RWPE2 (cell line): ENCODE results near the gene NFILZ.
A peak's percentile ranks its signal among the peaks of the same experiment; 100 is the strongest.

ENCODE experiments used
- ATAC-seq: fragments of 200-7000 bp; cut with Tn5 transposase; 3 replicates; pipeline ENCODE4 v1.9.1; 2021; ENCODE audit warnings: low read depth
- DNase-seq: peaks from one replicate; pipeline ENCODE4 v3.0.0-alpha.2; 2020; ENCODE audit warnings: low spot score
- H3K27ac ChIP-seq: fragments of 450-650 bp; 2 replicates; pipeline ENCODE4 v1.5.1; 2017; ENCODE audit warnings: mild to moderate bottlenecking; ENCODE audit not compliant: poor library complexity, severe bottlenecking
- H3K27me3 ChIP-seq: fragments of 250-450 bp; sonication (Bioruptor Pico); 2 replicates; pipeline ENCODE4 v1.5.1; 2021; ENCODE audit warnings: mild to moderate bottlenecking, moderate library complexity; ENCODE audit not compliant: insufficient read depth, poor library complexity, severe bottlenecking
- H3K36me3 ChIP-seq: fragments of 250-450 bp; sonication (Bioruptor Pico); 2 replicates; pipeline ENCODE4 v1.5.1; 2020; ENCODE audit warnings: low read depth, mild to moderate bottlenecking, moderate library complexity
- H3K4me1 ChIP-seq: fragments of 250-450 bp; sonication (Bioruptor Pico); 2 replicates; pipeline ENCODE4 v1.5.1; 2021; ENCODE audit warnings: mild to moderate bottlenecking, moderate library complexity; ENCODE audit not compliant: insufficient read depth, poor library complexity, severe bottlenecking
- H3K4me3 ChIP-seq: fragments of 250-450 bp; sonication (Bioruptor Pico); 2 replicates; pipeline ENCODE4 v1.5.1; 2021; ENCODE audit warnings: mild to moderate bottlenecking, moderate library complexity; ENCODE audit not compliant: severe bottlenecking
- H3K9me3 ChIP-seq: fragments of 250-450 bp; sonication (Bioruptor Pico); 2 replicates; pipeline ENCODE4 v1.5.1; 2021; ENCODE audit warnings: mild to moderate bottlenecking, moderate library complexity; ENCODE audit not compliant: severe bottlenecking
- CTCF ChIP-seq: fragments of 450-650 bp; IDR thresholded peaks from one replicate; pipeline ENCODE4 v1.5.1; 2017; ENCODE audit warnings: mild to moderate bottlenecking, moderate library complexity; ENCODE audit not compliant: poor library complexity, severe bottlenecking

The NFILZ gene

GRCh38 chr19:8654591-8655339 lies 24.3 kb downstream of the NFILZ start:
- peak; percentile 91 for TF ChIP-seq CTCF
- no peak for DNase-seq

GRCh38 chr19:8655340-8655709 lies 24.9 kb downstream of the NFILZ start:
- ATAC-seq: peak; percentile 17; the same call in 1 of the 3 replicates
- H3K4me3 ChIP-seq: no peak overlapping the region
- H3K4me1 ChIP-seq: no peaks in the 10 kb centered on the region
- no peaks in the 10 kb centered on the region for H3K36me3 ChIP-seq
- TF ChIP-seq CTCF: no peak
- H3K27me3 ChIP-seq: no peaks in the 10 kb centered on the region
- DNase-seq: no peak
- no peaks in the 10 kb centered on the region for H3K9me3 ChIP-seq
- H3K27ac ChIP-seq: no peak overlapping the region

More at GRCh38 chr19:8654591-8655339, 24.3 kb downstream of the NFILZ start:
- no peaks in the 10 kb centered on the region for H3K9me3 ChIP-seq
- H3K27me3 ChIP-seq: no peaks in the 10 kb centered on the region
- H3K4me3 ChIP-seq: no peak overlapping the region
- ATAC-seq: peak; percentile 52; the same call in 2 of the 3 replicates
- H3K36me3 ChIP-seq: no peaks in the 10 kb centered on the region
- H3K4me1 ChIP-seq: no peaks in the 10 kb centered on the region
- H3K27ac ChIP-seq: no peak overlapping the region

DNA sequence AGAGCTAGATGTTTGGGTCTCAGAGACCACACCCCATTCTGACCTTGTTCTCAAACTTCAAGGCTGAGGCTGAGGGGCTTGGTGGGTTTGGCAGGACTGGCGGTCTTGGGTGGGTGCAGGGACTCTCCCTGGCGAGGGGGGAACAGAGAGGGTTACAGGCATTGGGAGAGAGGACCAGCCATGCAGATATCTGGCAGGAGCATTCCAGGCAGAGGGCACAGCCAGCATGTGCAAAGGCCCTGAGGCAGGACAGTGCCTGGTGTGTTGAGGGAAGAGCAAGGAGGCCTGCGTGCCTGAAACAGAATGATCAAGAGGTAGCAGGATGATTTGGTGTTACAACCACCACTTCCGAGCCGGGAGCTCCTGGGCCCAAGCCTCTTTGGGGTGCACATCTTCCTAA lies 27.4 kb downstream of the NFILZ start:
- DNase-seq (no peak), ATAC-seq (no peak)
- no peaks in the 10 kb centered on the region for H3K4me1 ChIP-seq
- no peak overlapping the region for H3K4me3 ChIP-seq
- no peak for TF ChIP-seq CTCF
- no peaks in the 10 kb centered on the region for H3K36me3 ChIP-seq
- H3K27me3 ChIP-seq: no peaks in the 10 kb centered on the region
- H3K9me3 ChIP-seq: no peaks in the 10 kb centered on the region
- H3K27ac ChIP-seq: no peak overlapping the region

DNA sequence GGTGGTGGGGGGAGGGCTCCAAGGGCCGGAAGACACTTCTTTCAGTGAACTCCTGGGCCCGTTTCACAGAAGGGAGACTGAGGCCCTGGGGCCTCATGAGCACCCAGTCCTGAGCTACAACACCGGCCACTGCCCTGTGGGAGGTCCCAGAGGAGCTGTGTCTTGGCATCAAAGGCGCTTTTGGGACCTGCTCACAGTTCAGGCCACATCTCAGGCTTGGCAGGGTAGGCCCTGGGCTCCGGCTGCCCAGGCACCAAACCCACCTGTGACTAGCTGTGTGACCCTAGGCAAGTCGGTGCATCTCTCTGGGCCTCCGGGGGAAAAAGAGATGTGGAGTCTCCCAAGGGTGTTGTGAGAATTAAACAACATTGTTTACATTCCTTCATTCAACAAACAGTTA lies 29.5 kb downstream of the NFILZ start:
- Histone ChIP-seq H3K4me3 (no peak overlapping the region), H3K9me3 (no peaks in the 10 kb centered on the region), H3K27me3 (no peaks in the 10 kb centered on the region), H3K27ac (no peak overlapping the region), H3K4me1 (no peaks in the 10 kb centered on the region), H3K36me3 (no peaks in the 10 kb centered on the region)
- DNase-seq (no peak), ATAC-seq (no peak)
- TF ChIP-seq CTCF: no peak

GRCh38 chr19:8662263-8662662 lies 31.8 kb downstream of the NFILZ start:
- TF ChIP-seq CTCF: no peak
- Histone ChIP-seq H3K9me3 (no peaks in the 10 kb centered on the region), H3K4me3 (no peak overlapping the region), H3K27me3 (no peaks in the 10 kb centered on the region), H3K27ac (no peak overlapping the region), H3K4me1 (no peaks in the 10 kb centered on the region), H3K36me3 (no peaks in the 10 kb centered on the region)
- no peak for DNase-seq
- no peak for ATAC-seq
